Body of pancreas (tissue), 4 donors: ENCODE measurements around the gene PNKD. TPM values are rescaled to one million over a fixed set of nuclear protein-coding genes. Genes with fewer than 3 reads are reported as not detected.

Experiments used
- ATAC-seq: fragments of 150-250 bp; one replicate; pipeline ENCODE4 v1.9.1; 2016
- DNase-seq, 4 donors: peaks; one replicate each; pipeline ENCODE4 v3.0.0-alpha.2; 2019
- H3K27ac ChIP-seq, 4 donors: fragments of 200-600 bp; sonication (generic); 1 replicate in 3 of 4; 2 replicates in 1 of 4; pipeline versions ENCODE4 v1.5.1 to v1.6.1; 2016 to 2019; ENCODE audit warnings: mild to moderate bottlenecking in 1 of 4, mixed read lengths in 1 of 4, moderate library complexity in 1 of 4
- H3K27me3 ChIP-seq, 2 donors: fragments of 200-600 bp; sonication (generic); one replicate each; pipeline ENCODE4 v1.6.0; 2016; ENCODE audit warnings: mild to moderate bottlenecking in 1 of 2
- H3K36me3 ChIP-seq, 2 donors: fragments of 200-600 bp; sonication (generic); replicated peaks in 1 of 2; 2 replicates each; pipeline ENCODE4 v1.5.1; 2016; ENCODE audit warnings: low read depth in 2 of 2; ENCODE audit not compliant: insufficient read depth in 1 of 2
- H3K4me1 ChIP-seq: fragments of 200-600 bp; sonication (generic); one replicate; pipeline ENCODE4 v1.6.0; 2016
- H3K4me3 ChIP-seq, 2 donors: fragments of 200-600 bp; sonication (generic); 1 replicate in 1 of 2; 2 replicates in 1 of 2; pipeline ENCODE4 v1.5.1; 2016 to 2019
- H3K9me3 ChIP-seq, 3 donors: fragments of 200-600 bp; sonication (generic); 1 replicate in 2 of 3; 2 replicates in 1 of 3; pipeline ENCODE4 v1.5.1; 2016
- CTCF ChIP-seq, 7 experiments: fragments of 450-650 bp in 4 of 7; fragments of 200-600 bp in 3 of 7; sonication (generic) in 3 of 7; IDR thresholded peaks; one replicate each; pipeline ENCODE4 v1.5.1; 2016 to 2019; ENCODE audit warnings: antibody characterized with exemption in 7 of 7
- POLR2A ChIP-seq, 3 donors: fragments of 450-650 bp; IDR thresholded peaks; one replicate each; pipeline ENCODE4 v1.6.1; 2016; ENCODE audit warnings: antibody characterized with exemption in 3 of 3, mild to moderate bottlenecking in 2 of 3
- WGBS, 2 donors: methylation state at CpG; one replicate each; pipeline ENCODE4 v1.1.5; 2017; 5-methylcytosine and 5-hydroxymethylcytosine counted together
- intact Hi-C: fragments of 100-400 bp; cut with DNase I; formaldehyde crosslinking; loops from one replicate; pipeline ENCODE4 v1.15.1; 2023
- total RNA-seq, 2 donors: library from RNA; depleted of rRNA; stranded (reverse); fragments of >200 nt; gene quantifications; one replicate each; pipeline ENCODE4 v1.1.0, GENCODE V29; 2016

PNKD gene
- total RNA-seq, 2 donors from 2014 or later = 17.1 to 21.3 TPM

GRCh38 chr2:218259099-218259961, 11.0 kb upstream of the PNKD start:
- no peak overlapping the region for H3K4me3 ChIP-seq

DNA sequence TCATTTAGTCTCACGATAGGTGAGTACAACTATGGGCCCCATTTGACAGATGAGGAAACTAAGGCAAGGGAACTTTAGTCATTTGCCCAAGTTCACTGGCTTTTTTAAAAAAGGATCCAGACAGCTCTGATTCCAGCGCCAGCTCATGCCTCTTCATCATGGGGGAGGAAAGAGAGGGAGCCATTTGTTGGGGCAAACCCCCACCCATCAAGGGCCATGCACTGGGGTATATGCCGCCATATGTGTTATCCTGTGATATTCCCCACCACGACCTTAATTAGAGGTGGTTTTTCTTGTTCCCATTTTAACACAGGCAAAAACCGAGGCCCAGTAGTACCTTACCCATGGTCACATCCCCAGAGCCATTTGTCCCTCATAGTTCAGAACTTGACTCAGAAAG, 10.2 kb upstream of the PNKD start:
- intact Hi-C loops = loop anchor here (10.0 kb wide), 1 partner anchor 395 kb away; the partner anchor contains the start of genes BCS1L and ZNF142
- Histone ChIP-seq H3K27me3 (no peaks in the 10 kb centered on the region), H3K4me1 (peaks cover 39% of the 10 kb centered on the region), H3K4me3 (no peak overlapping the region), H3K36me3 (peaks cover 0 to 3% of the 10 kb centered on the region in 2 donors), H3K9me3 (no peaks in the 10 kb centered on the region), H3K27ac (peak overlapping the region; percentile 23 to 66 (median 52))
- no peak for TF ChIP-seq CTCF (IDR thresholded peaks at IDR 0.05)
- no peak for TF ChIP-seq POLR2A (IDR thresholded peaks at IDR 0.05)
- DNase-seq (no peak), ATAC-seq (no peak)
- 71 to 81% methylated on average over 5 of the region's 5 CpGs for WGBS, 2 donors

More at GRCh38 chr2:218259099-218259961, 11.0 kb upstream of the PNKD start:
- WGBS, 2 donors = 73 to 76% methylated on average over 14 to 15 of the region's 15 CpGs
- Histone ChIP-seq H3K4me1 (peaks cover 31% of the 10 kb centered on the region), H3K36me3 (peaks cover 0 to 4% of the 10 kb centered on the region in 2 donors), H3K9me3 (no peaks in the 10 kb centered on the region), H3K27me3 (no peaks in the 10 kb centered on the region), H3K27ac (peak overlapping the region; percentile 15 to 66 (median 41))
- intact Hi-C loops = no loop called here
- TF ChIP-seq CTCF (IDR thresholded peaks at IDR 0.05) = no peak
- TF ChIP-seq POLR2A (IDR thresholded peaks at IDR 0.05) = peak in 1 of 3 donors; percentile 15
- peak in 3 of 4 donors; percentile 36 to 70 (median 49) for DNase-seq
- peak; percentile 36 for ATAC-seq

- peak in 1 of 7 experiments; percentile 18 for TF ChIP-seq CTCF (IDR thresholded peaks at IDR 0.05)
- peak in 1 of 3 donors; percentile 20 for TF ChIP-seq POLR2A (IDR thresholded peaks at IDR 0.05)
- Histone ChIP-seq H3K27ac (peak within 1 kb of the TSS; percentile 23 to 66 (median 52)), H3K9me3 (no peaks in the 10 kb centered on the region), H3K4me3 (no peak within 1 kb of the TSS), H3K36me3 (peaks cover 0 to 6% of the 10 kb centered on the region in 2 donors), H3K4me1 (peaks cover 46% of the 10 kb centered on the region), H3K27me3 (no peaks in the 10 kb centered on the region)
- DNase-seq (peak; percentile 46 to 66 (median 60)), ATAC-seq (peak; percentile 55)
- intact Hi-C loops = loop anchor here (10.0 kb wide), 1 partner anchor 394 kb away; the partner anchor contains the start of genes BCS1L and ZNF142
- 44 to 53% methylated on average over 5 to 10 of the region's 10 CpGs for WGBS, 2 donors
Measured at GRCh38 chr2:218260742-218261422, 9.4 kb upstream of the PNKD start, which contains the start of gene GPBAR1. TSS of gene GPBAR1 (plus strand) at chr2:218261015. CDS start at chr2:218262725, 1,710 bp downstream.

DNA sequence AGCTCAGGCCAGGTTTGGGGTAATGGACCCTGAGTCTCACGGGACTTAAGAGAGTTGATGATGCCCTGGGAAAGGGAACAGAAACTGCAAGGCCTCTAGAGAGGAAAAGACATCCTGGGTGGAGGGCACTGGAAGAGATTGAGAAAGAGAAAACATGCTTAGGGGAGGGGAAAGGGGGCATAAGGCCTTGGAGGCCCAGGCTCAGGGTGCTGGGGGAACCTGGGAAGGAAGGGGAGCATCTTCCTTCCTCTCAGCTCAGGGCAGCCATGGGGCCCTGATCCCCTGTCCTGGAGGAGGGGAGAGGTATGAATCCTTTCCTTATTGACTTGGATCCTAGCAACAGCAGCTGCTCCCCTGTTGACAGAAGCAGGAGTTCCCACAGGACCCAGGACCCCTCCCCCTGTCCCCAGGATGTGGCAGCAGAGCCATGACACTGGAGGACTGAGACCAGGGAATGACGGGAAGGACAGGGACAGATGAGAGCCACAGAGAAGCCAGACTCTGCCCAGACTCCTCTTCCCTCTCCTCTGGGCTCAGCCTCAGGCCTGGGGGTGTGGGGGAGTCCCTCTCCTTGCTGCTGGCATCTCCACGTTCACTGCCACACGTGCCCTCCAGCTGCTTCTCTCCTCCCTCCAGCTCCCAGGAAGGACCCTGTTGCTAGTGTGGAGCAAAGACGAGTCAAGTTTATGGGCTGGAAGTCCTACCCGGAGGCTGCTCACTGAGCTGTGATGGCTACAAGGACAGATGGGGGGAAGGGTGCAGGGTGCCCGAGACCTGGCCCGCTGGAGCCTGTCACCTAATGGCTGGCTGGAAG, 8.7 kb upstream of the PNKD start:
- Histone ChIP-seq H3K36me3 (peaks cover 0 to 11% of the 10 kb centered on the region in 2 donors), H3K27ac (peak overlapping the region in 3 of 4 donors; percentile 45 to 66 (median 59)), H3K4me3 (no peak overlapping the region), H3K4me1 (peaks cover 49% of the 10 kb centered on the region), H3K27me3 (no peaks in the 10 kb centered on the region), H3K9me3 (no peaks in the 10 kb centered on the region)
- no peak for TF ChIP-seq CTCF (IDR thresholded peaks at IDR 0.05)
- TF ChIP-seq POLR2A (IDR thresholded peaks at IDR 0.05) = no peak
- no peak for ATAC-seq
- 61 to 66% methylated on average over 7 to 8 of the region's 8 CpGs for WGBS, 2 donors
- peak in 1 of 4 donors; percentile 13 for DNase-seq
- intact Hi-C loops = loop anchor here (10.0 kb wide), 1 partner anchor 393 kb away; the partner anchor contains the start of genes BCS1L and ZNF142
